ENCODE data around the gene SPDEF. TPM values are rescaled to one million over a fixed set of nuclear protein-coding genes. Genes with fewer than 3 reads are reported as not detected.

SPDEF gene
- total and polyA plus RNA-seq, 2 experiments from 2014 or later, result 0.69 TPM; not detected in 1

GRCh38 chr6:34511214-34511914 is 44.8 kb downstream of the SPDEF start:
- Histone ChIP-seq H3K4me1 (ENCODE audit: insufficient read depth) (no peaks in the 10 kb centered on the region; the same call in none of the 2 replicates), H4K20me1 (replicated peaks; ENCODE audit: insufficient read depth) (no peaks in the 10 kb centered on the region; the same call in none of the 2 replicates), H3K27ac (ENCODE audit: low read depth) (no peak overlapping the region), H3K79me2 (replicated peaks; ENCODE audit: insufficient read depth) (no peaks in the 10 kb centered on the region), H3K9me2 (ENCODE audit: insufficient read depth) (no peaks in the 10 kb centered on the region), H3K4me3 (no peak overlapping the region), H3F3A (replicated peaks; ENCODE audit: low read depth) (no peaks in the 10 kb centered on the region), H3K4me2 (no peak overlapping the region), H2AFZ (no peak overlapping the region), H3K27me3 (ENCODE audit: insufficient read depth) (no peaks in the 10 kb centered on the region), H3K36me3 (ENCODE audit: insufficient read depth) (no peaks in the 10 kb centered on the region)
- Mint-ChIP-seq H3K27ac (no peak overlapping the region), H3K9me3 (peaks cover 8% of the 10 kb centered on the region; the same call in 2 of the 3 replicates), H3K4me1 (peaks cover 24% of the 10 kb centered on the region), H3K36me3 (ENCODE audit: low read depth) (no peaks in the 10 kb centered on the region), H3K4me3 (no peak overlapping the region), H3K27me3 (ENCODE audit: insufficient read depth, low read depth, poor library complexity) (peaks cover 9% of the 10 kb centered on the region)
- ATAC-seq, result no peak
- TF ChIP-seq ZNF462 (CRISPR knock-in tag; IDR thresholded peaks at IDR 0.05), result no peak
- TF ChIP-seq STAT1 (IDR thresholded peaks at IDR 0.05; ENCODE audit: unreplicated experiment), result no peak
- TF ChIP-seq CREB1 (CRISPR knock-in tag; IDR thresholded peaks at IDR 0.05; ENCODE audit: low read depth), result no peak
- no peak for TF ChIP-seq NANOG (IDR thresholded peaks at IDR 0.05; ENCODE audit: borderline replicate concordance)
- TF ChIP-seq CTCF (conservative IDR thresholded peaks at IDR 0.05; ENCODE audit: low read depth in 2 of 2), result no peak
- no peak for TF ChIP-seq EZH2phosphoT487 (IDR thresholded peaks at IDR 0.05; ENCODE audit: unreplicated experiment)
- no peak for TF ChIP-seq POLR2AphosphoS5 (IDR thresholded peaks at IDR 0.05; ENCODE audit: low read depth)
- no peak for TF ChIP-seq ZNF114 (CRISPR knock-in tag; IDR thresholded peaks at IDR 0.05)
- no peak for TF ChIP-seq REST (IDR thresholded peaks at IDR 0.05; ENCODE audit: unreplicated experiment)
- no peak for DNase-seq (ENCODE audit: low spot score)
